Measurements from ENCODE around the gene CLEC9A.

GRCh38 chr12:10065241-10065640 is 34.8 kb downstream of the CLEC9A start:
- TF ChIP-seq CTCF (IDR thresholded peaks at IDR 0.05; ENCODE audit: low read depth, low read length, missing input control) (no peak), YY1 (IDR thresholded peaks at IDR 0.05) (no peak), RAD21 (IDR thresholded peaks at IDR 0.05) (no peak)
